Measurements from ENCODE around the gene KRTAP12-2.
A peak's percentile ranks its signal among the peaks of the same experiment; 100 is the strongest.

KRTAP12-2 gene

GRCh38 chr21:44626673-44627143, 40.0 kb downstream of the KRTAP12-2 start, which contains the start of gene KRTAP10-9:
KRTAP10-9 (plus strand) TSS chr21:44627093; CDS start chr21:44627172, 79 bp downstream.
- DNase-seq (ENCODE audit: low spot score) = no peak

GRCh38 chr21:44626262-44626661, 40.5 kb downstream of the KRTAP12-2 start:
- no peak for DNase-seq (ENCODE audit: low spot score)

GRCh38 chr21:44625756-44626155, 41.0 kb downstream of the KRTAP12-2 start:
- no peak for DNase-seq (ENCODE audit: low spot score)

GRCh38 chr21:44623575-44623974, 43.2 kb downstream of the KRTAP12-2 start:
- no peak for DNase-seq (ENCODE audit: low spot score)

- DNase-seq (ENCODE audit: low spot score) = no peak
These were observed 46.8 kb downstream of the KRTAP12-2 start for GRCh38 chr21:44619886-44620285.

GRCh38 chr21:44618909-44619308, 47.8 kb downstream of the KRTAP12-2 start:
- DNase-seq (ENCODE audit: low spot score) = no peak

- peak; percentile 5 for DNase-seq (ENCODE audit: low spot score)
These were observed 48.2 kb downstream of the KRTAP12-2 start for GRCh38 chr21:44618504-44618903.

GRCh38 chr21:44617071-44617501, 49.6 kb downstream of the KRTAP12-2 start:
- DNase-seq (ENCODE audit: low spot score) = no peak

- no peak for DNase-seq (ENCODE audit: low spot score)
These were observed 50.2 kb downstream of the KRTAP12-2 start for GRCh38 chr21:44616591-44616926.

Measured in globus pallidus (tissue), 1 donor.